Measurements from ENCODE around the gene EFCAB8. TPM values are rescaled to one million over a fixed set of nuclear protein-coding genes. Genes with fewer than 3 reads are reported as not detected.

Gene EFCAB8
- total and polyA plus RNA-seq, 3 experiments from 2014 or later = 0.35 to 0.69 TPM; not detected in 1

DNA sequence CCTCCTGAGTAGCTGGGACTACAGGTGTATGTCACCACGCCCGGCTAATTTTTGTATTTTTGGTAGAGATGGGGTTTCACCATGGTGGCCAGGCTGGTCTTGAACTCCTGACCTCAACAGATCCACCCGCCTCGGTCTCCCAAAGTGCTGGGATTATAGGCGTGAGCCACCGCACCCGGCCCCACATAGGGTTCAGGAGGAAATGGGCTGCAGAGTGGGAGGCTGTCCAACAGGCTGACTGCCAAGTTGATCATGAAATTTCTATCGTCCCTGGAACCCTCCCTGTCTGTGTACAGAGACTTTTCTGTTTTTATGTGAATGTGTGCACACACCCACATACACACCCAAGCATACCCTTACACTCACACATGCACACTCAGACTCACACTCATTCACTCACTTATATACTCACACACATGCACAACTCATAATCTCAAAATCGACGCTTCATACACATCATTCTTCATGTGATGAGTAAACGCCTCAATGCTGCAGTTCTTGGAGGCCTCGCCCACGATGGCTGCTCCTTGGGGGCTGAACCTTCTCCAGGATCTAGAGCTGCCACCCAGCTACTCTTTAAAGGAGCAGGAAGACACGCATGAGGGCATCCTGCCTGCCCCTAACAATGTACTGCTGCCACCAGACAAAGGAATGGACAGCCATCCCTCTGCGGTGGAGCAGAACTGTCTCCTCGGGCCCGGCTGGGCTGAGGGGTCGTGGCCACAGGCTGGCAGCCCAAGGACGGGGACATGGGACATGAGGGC is 109.9 kb downstream of the EFCAB8 start:
- H3K4me3 ChIP-seq (ENCODE audit: low read length) = no peak overlapping the region
- no peak overlapping the region for H3K27ac ChIP-seq (ENCODE audit: low read depth, low read length)
- DNase-seq = peak in 2 of 5 donors; percentile 26 to 31
- no peaks in the 10 kb centered on the region for H3K27me3 ChIP-seq (ENCODE audit: insufficient read depth, low read length, poor library complexity, severe bottlenecking)
- Mint-ChIP-seq H3K27ac (peak overlapping the region in 2 of 8 donors; percentile 96 to 100), H3K27me3 (peaks cover 0 to 1% of the 10 kb centered on the region in 2 donors), H3K9me3 (no peaks in the 10 kb centered on the region), H3K36me3 (no peaks in the 10 kb centered on the region), H3K4me1 (peaks cover 8 to 59% (median 54%) of the 10 kb centered on the region in 3 donors), H3K4me3 (peak overlapping the region; percentile 66 to 93 (median 81))
- POLR2A ChIA-PET = interaction anchor here (1.6 kb wide), 1 partner anchor 11 kb away, joined by 5 read pairs; no protein-coding TSS in a partner anchor
- H3K9me3 ChIP-seq (ENCODE audit: low read length) = no peaks in the 10 kb centered on the region
- H3K36me3 ChIP-seq (ENCODE audit: insufficient read depth, low read length) = no peaks in the 10 kb centered on the region
- CTCF ChIA-PET = interaction anchor here (2.2 kb wide), 1 partner anchor 36 kb away, joined by 5 read pairs; the partner anchor contains the start of gene SUN5
- peaks cover 90% of the 10 kb centered on the region for H3K4me1 ChIP-seq (ENCODE audit: insufficient read depth, low read length)

DNA sequence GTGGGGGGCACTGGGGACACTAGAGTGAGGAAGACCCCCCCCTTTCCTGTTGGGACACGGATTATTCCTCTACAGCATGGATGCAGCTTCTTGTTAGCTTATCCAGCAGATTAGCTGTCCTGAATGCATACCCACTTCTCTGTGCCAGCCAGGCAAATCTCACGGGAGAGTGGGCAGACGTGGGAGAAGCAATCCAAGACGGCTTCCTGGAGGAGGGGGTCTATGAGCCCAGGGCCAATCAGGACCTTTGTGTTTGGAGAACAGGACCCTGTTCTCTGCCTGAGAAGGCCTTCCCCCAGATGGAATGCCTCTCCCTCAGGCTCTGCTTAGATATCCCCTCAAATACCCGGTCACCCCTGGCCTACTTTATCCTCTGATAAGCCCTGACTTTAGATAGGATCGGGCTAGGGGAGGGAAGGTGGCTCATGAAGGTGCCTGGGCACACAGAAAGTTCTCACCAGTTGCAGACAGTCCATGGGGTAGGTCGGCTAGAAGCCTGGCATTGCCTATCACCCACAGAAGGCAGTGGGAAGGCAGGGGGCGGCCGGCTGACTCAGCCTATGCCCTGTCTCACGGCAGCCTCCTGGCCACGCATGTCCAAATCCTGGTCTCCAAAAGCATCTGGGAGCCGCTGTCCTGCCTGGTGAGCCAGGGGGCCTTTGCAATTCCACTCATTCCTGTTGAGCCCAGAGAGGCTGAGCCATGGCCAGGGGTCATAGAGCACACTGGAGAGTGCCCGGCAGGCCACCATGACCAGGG is 110.8 kb downstream of the EFCAB8 start:
- CTCF ChIA-PET = interaction anchor here (2.2 kb wide), 1 partner anchor 35 kb away, joined by 5 read pairs; the partner anchor contains the start of gene SUN5
- peaks cover 0 to 1% of the 10 kb centered on the region in 2 donors for H3K27me3 Mint-ChIP-seq
- peaks cover 0 to under 1% (median 0%) of the 10 kb centered on the region in 5 donors for H3K9me3 Mint-ChIP-seq
- no peak overlapping the region for H3K27ac ChIP-seq (ENCODE audit: low read depth, low read length)
- peaks cover 97% of the 10 kb centered on the region for H3K4me1 ChIP-seq (ENCODE audit: insufficient read depth, low read length)
- H3K27ac Mint-ChIP-seq = peak overlapping the region in 2 of 8 donors; percentile 96 to 99
- H3K4me3 ChIP-seq (ENCODE audit: low read length) = no peak overlapping the region
- H3K36me3 ChIP-seq (ENCODE audit: insufficient read depth, low read length) = no peaks in the 10 kb centered on the region
- DNase-seq = peak in 1 of 5 donors; percentile 39
- H3K36me3 Mint-ChIP-seq = no peaks in the 10 kb centered on the region
- POLR2A ChIA-PET = no interaction called here
- no peaks in the 10 kb centered on the region for H3K27me3 ChIP-seq (ENCODE audit: insufficient read depth, low read length, poor library complexity, severe bottlenecking)
- peaks cover 2 to 55% (median 54%) of the 10 kb centered on the region in 3 donors for H3K4me1 Mint-ChIP-seq
- peak overlapping the region in 6 of 7 donors; percentile 65 to 85 (median 80) for H3K4me3 Mint-ChIP-seq
- H3K9me3 ChIP-seq (ENCODE audit: low read length) = no peaks in the 10 kb centered on the region

DNA sequence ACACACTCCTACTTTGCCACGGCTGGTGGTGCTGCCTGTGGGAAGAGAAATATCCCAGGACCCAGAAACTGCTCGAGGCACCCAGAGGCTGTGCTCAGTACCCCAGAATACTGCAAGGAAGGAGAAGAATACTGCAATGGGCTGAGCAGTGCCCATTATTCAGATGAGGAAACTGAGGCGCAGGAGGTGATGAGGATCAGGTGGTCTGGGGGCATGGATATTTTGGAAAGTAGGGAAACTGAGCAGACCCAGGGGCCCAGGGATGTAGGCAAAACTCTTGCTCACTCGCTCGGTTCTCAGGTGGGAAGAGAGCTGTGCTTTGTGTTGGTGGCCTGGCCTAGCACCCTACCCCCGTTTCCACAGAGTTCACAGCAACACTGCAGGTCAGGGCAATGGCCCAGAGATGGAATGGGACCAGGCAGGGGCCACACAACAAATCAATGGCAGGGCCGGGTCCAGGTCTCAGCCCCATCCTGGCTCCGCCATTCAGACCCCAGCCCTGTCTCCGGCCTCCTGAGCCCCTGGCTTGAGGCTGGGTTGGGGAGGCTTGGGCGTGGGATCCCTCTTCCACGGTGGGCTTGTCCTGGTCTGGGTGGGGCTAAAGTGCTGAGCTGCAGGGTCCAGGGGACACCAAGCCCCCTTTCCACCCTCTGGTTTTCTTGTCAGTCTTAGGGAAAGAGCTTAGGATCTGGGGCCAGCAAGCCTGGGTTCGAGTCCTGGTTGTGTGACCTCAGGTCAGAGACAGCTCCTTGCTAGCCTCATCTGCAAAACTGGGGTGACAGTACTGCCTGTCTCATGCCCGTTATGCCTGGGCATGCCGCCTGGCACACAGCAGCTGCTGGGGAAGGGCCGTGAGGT is 111.6 kb downstream of the EFCAB8 start:
- CTCF ChIA-PET = no interaction called here
- Mint-ChIP-seq H3K27ac (peak overlapping the region in 2 of 8 donors; percentile 96 to 99), H3K4me1 (peaks cover 0 to 57% (median 51%) of the 10 kb centered on the region in 3 donors), H3K9me3 (peaks cover 0 to 3% (median 0%) of the 10 kb centered on the region in 5 donors), H3K36me3 (no peaks in the 10 kb centered on the region), H3K4me3 (peak overlapping the region in 6 of 7 donors; percentile 42 to 66 (median 50)), H3K27me3 (peaks cover 0 to 1% of the 10 kb centered on the region in 2 donors)
- Histone ChIP-seq H3K4me1 (ENCODE audit: insufficient read depth, low read length) (peaks cover 98% of the 10 kb centered on the region), H3K27ac (ENCODE audit: low read depth, low read length) (peak overlapping the region; percentile 59), H3K9me3 (ENCODE audit: low read length) (no peaks in the 10 kb centered on the region), H3K27me3 (ENCODE audit: insufficient read depth, low read length, poor library complexity, severe bottlenecking) (no peaks in the 10 kb centered on the region), H3K4me3 (ENCODE audit: low read length) (peak overlapping the region; percentile 64), H3K36me3 (ENCODE audit: insufficient read depth, low read length) (no peaks in the 10 kb centered on the region)
- POLR2A ChIA-PET = interaction anchor here (0.5 kb wide), 1 partner anchor 527 kb away, joined by 3 read pairs; no protein-coding TSS in a partner anchor
- peak in 1 of 5 donors; percentile 26 for DNase-seq

DNA sequence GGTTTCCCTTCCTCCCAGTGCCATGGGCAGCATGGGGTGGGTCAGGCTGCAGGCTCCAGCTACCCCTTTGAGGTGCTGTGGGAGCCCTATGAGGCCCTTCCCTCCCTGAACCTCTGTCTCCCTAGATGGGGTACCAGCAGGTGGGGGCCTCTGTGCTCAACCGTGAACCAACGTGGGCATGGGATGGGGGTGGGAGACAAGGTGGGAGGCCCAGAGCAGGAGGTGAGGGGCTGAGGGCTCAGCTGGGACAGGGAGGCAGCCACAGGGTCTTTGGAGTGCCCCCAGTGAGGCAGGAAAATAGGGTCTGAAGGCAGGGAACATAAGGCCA is 112.2 kb downstream of the EFCAB8 start:
- peaks cover 0 to 51% (median 49%) of the 10 kb centered on the region in 3 donors for H3K4me1 Mint-ChIP-seq
- CTCF ChIA-PET = interaction anchor here (1.0 kb wide), 1 partner anchor 181 kb away, joined by 4 read pairs; no protein-coding TSS in a partner anchor
- H3K36me3 Mint-ChIP-seq = no peaks in the 10 kb centered on the region
- no peak overlapping the region for H3K27ac Mint-ChIP-seq
- no peaks in the 10 kb centered on the region for H3K27me3 ChIP-seq (ENCODE audit: insufficient read depth, low read length, poor library complexity, severe bottlenecking)
- peaks cover 0 to 1% of the 10 kb centered on the region in 2 donors for H3K27me3 Mint-ChIP-seq
- H3K4me1 ChIP-seq (ENCODE audit: insufficient read depth, low read length) = peaks cover 97% of the 10 kb centered on the region
- H3K36me3 ChIP-seq (ENCODE audit: insufficient read depth, low read length) = no peaks in the 10 kb centered on the region
- H3K27ac ChIP-seq (ENCODE audit: low read depth, low read length) = peak overlapping the region; percentile 59
- H3K4me3 Mint-ChIP-seq = peak overlapping the region in 1 of 7 donors; percentile 17
- DNase-seq = peak in 1 of 5 donors; percentile 38
- POLR2A ChIA-PET = interaction anchor here (0.5 kb wide), 1 partner anchor 526 kb away, joined by 3 read pairs; no protein-coding TSS in a partner anchor
- H3K4me3 ChIP-seq (ENCODE audit: low read length) = peak overlapping the region; percentile 64
- no peaks in the 10 kb centered on the region for H3K9me3 ChIP-seq (ENCODE audit: low read length)
- peaks cover 0 to 3% (median 0%) of the 10 kb centered on the region in 5 donors for H3K9me3 Mint-ChIP-seq

DNA sequence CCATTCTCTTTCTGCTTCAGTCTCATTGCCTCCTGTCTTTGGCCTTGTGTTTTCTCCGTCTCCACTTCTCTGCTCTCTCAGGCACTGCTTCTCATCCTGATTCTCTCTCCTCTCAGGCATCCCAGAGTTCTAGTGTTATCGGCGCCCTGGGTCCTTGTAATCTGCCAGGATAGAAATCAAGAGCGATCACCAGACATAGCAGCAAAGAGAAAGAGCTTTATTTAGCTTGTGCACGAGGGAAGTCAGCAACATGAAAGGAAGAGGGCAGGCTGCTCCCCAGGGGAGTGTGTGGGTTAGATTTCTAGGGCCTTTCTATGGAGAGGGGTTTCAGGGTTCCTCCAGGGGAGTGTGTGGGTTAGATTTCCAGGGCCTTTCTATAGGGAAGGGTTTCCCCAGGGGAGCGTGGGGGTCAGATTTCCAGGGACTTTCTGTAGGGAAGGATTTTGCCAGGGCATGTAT is 113.0 kb downstream of the EFCAB8 start:
- Mint-ChIP-seq H3K36me3 (peaks cover 0 to 5% (median 0%) of the 10 kb centered on the region in 3 donors), H3K27ac (no peak overlapping the region), H3K9me3 (peaks cover 0 to 9% (median 4%) of the 10 kb centered on the region in 5 donors), H3K4me3 (no peak overlapping the region), H3K27me3 (peaks cover 0 to 1% of the 10 kb centered on the region in 2 donors), H3K4me1 (peaks cover 6 to 49% (median 48%) of the 10 kb centered on the region in 3 donors)
- Histone ChIP-seq H3K36me3 (ENCODE audit: insufficient read depth, low read length) (no peaks in the 10 kb centered on the region), H3K9me3 (ENCODE audit: low read length) (peaks cover 6% of the 10 kb centered on the region), H3K27me3 (ENCODE audit: insufficient read depth, low read length, poor library complexity, severe bottlenecking) (no peaks in the 10 kb centered on the region), H3K27ac (ENCODE audit: low read depth, low read length) (peak overlapping the region; percentile 59), H3K4me1 (ENCODE audit: insufficient read depth, low read length) (peaks cover 96% of the 10 kb centered on the region), H3K4me3 (ENCODE audit: low read length) (peak overlapping the region; percentile 64)
- DNase-seq = peak in 1 of 5 donors; percentile 68
- ChIA-PET POLR2A (interaction anchor here (1.1 kb wide), 1 partner anchor 26 kb away, joined by 6 read pairs; no protein-coding TSS in a partner anchor), CTCF (interaction anchor here (1.0 kb wide), 1 partner anchor 182 kb away, joined by 4 read pairs; no protein-coding TSS in a partner anchor)

DNA sequence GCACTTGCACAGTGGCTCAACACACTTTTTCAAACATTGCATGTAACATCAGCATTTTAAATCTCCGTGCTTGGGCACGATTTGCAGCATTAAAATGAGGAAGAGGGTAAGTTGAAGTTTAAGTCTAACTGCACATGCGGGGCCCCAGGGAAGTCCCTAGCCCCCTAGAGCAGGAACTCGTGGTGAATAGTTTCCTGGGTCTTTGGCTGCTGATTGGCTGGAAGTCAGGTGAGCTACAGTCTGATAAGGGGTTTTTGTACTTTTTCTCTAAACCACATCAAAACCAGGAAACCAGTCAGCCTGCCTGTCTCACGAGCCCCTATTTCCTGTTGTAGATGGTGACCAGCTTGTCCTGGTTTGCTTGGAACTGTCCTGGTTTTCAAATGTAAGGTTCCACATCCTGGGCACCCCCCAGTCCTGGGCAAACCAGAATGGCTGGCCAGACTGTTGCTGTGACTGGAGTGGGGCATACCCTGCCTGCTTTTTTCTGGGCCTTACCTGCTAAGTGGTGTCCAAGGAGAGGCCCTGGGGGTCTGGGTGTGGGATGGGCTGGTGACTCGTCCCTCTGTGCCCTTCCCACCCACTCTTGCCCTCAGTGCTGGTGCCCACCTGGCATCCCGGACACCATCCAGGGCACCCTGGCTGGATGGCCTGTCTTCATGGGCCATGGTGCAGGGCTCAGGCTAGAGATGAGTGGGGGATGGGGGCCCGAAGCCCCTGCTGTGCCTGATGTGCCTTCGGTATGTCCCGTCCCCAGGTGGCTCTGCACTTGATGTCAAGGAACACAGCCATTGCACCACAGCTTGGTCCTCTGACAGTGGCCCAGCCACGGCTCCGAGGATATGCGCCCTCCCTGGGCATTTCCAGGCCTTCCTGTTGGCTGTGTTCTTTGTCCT is 113.7 kb downstream of the EFCAB8 start:
- Mint-ChIP-seq H3K27me3 (no peaks in the 10 kb centered on the region), H3K4me3 (no peak overlapping the region), H3K36me3 (peaks cover 0 to 6% (median 0%) of the 10 kb centered on the region in 3 donors), H3K9me3 (peaks cover 0 to 11% (median 8%) of the 10 kb centered on the region in 5 donors), H3K4me1 (peaks cover 10 to 49% (median 42%) of the 10 kb centered on the region in 3 donors), H3K27ac (no peak overlapping the region)
- CTCF ChIA-PET = interaction anchor here (1.1 kb wide), 1 partner anchor 27 kb away, joined by 4 read pairs; no protein-coding TSS in a partner anchor
- H3K36me3 ChIP-seq (ENCODE audit: insufficient read depth, low read length) = no peaks in the 10 kb centered on the region
- peak; percentile 67 to 94 (median 94) for DNase-seq
- peaks cover 96% of the 10 kb centered on the region for H3K4me1 ChIP-seq (ENCODE audit: insufficient read depth, low read length)
- H3K4me3 ChIP-seq (ENCODE audit: low read length) = peak overlapping the region; percentile 64
- H3K9me3 ChIP-seq (ENCODE audit: low read length) = peaks cover 13% of the 10 kb centered on the region
- H3K27ac ChIP-seq (ENCODE audit: low read depth, low read length) = peak overlapping the region; percentile 59
- POLR2A ChIA-PET = interaction anchor here (1.1 kb wide), 1 partner anchor 27 kb away, joined by 6 read pairs; no protein-coding TSS in a partner anchor
- no peaks in the 10 kb centered on the region for H3K27me3 ChIP-seq (ENCODE audit: insufficient read depth, low read length, poor library complexity, severe bottlenecking)

All from CD8-positive, alpha-beta memory T cell (primary cell).